ENCODE results near the gene KREMEN2.

KREMEN2 gene

GRCh38 chr16:2966043-2966807, 2.1 kb downstream of the KREMEN2 start:
- in situ Hi-C loops (cut with MboI; ENCODE audit: low sequenced_read_pairs, unreplicated experiment): no loop called here
- no peak for TF ChIP-seq CTCF (IDR thresholded peaks at IDR 0.05; ENCODE audit: borderline replicate concordance, control extremely low read depth, extremely low read depth, insufficient read depth, missing control alignments)
- DNase-seq (ENCODE audit: low spot score): no peak

GRCh38 chr16:2966808-2967191, 2.7 kb downstream of the KREMEN2 start:
- TF ChIP-seq CTCF (IDR thresholded peaks at IDR 0.05; ENCODE audit: borderline replicate concordance, control extremely low read depth, extremely low read depth, insufficient read depth, missing control alignments): no peak
- in situ Hi-C loops (cut with MboI; ENCODE audit: low sequenced_read_pairs, unreplicated experiment): no loop called here
- DNase-seq (ENCODE audit: low spot score): no peak

DNA sequence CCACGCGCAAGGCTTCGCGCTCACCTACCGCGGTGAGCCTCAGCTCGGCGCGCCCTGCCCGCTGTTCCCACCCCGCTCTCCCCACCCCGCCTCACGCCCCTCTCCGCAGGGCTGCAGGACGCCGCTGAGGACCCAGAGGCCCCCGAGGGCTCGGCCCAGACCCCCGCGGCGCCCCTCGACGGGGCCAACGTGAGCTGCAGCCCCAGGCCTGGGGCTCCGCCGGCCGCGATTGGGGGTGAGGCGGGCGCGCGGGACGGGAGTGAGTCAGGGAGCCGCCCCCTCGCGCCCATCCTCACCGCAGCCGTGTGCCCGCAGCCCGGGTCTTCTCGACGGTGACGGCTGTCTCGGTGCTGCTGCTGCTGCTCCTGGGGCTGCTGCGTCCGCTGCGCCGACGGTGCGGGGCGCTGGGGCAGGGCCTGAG, 3.1 kb downstream of the KREMEN2 start:
- TF ChIP-seq CTCF (IDR thresholded peaks at IDR 0.05; ENCODE audit: borderline replicate concordance, control extremely low read depth, extremely low read depth, insufficient read depth, missing control alignments): no peak
- DNase-seq (ENCODE audit: low spot score): no peak
- in situ Hi-C loops (cut with MboI; ENCODE audit: low sequenced_read_pairs, unreplicated experiment): no loop called here

DNA sequence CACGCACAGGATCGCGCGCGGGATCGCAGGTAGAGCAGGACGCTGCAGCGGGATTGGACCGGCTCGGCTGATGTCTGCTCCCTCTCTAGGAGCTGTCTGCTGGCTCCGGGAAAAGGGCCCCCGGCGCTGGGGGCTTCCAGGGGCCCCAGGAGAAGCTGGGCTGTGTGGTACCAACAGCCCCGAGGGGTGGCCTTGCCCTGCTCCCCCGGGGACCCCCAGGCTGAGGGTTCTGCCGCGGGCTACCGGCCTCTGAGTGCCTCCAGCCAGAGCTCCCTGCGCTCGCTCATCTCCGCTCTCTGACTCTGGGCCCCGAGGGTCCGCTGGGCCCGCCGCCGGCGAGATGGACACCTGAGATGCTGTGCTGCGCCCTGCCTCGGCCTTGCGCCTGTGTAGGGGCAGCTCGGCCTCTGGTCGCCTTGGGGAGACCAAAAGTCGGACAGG, 3.7 kb downstream of the KREMEN2 start:
- in situ Hi-C loops (cut with MboI; ENCODE audit: low sequenced_read_pairs, unreplicated experiment): no loop called here
- no peak for DNase-seq (ENCODE audit: low spot score)
- no peak for TF ChIP-seq CTCF (IDR thresholded peaks at IDR 0.05; ENCODE audit: borderline replicate concordance, control extremely low read depth, extremely low read depth, insufficient read depth, missing control alignments)

- DNase-seq (ENCODE audit: low spot score): no peak
- TF ChIP-seq CTCF (IDR thresholded peaks at IDR 0.05; ENCODE audit: borderline replicate concordance, control extremely low read depth, extremely low read depth, insufficient read depth, missing control alignments): no peak
- in situ Hi-C loops (cut with MboI; ENCODE audit: low sequenced_read_pairs, unreplicated experiment): no loop called here
Measured at GRCh38 chr16:2968368-2968737, 4.3 kb downstream of the KREMEN2 start.

GRCh38 chr16:2968738-2969544, 4.9 kb downstream of the KREMEN2 start, which contains the start of gene PAQR4:
Gene PAQR4 (plus strand): TSS chr16:2969348. CDS start chr16:2969675, 327 bp downstream.
- peak; percentile 98 for DNase-seq (ENCODE audit: low spot score)
- no peak for TF ChIP-seq CTCF (IDR thresholded peaks at IDR 0.05; ENCODE audit: borderline replicate concordance, control extremely low read depth, extremely low read depth, insufficient read depth, missing control alignments)
- in situ Hi-C loops (cut with MboI; ENCODE audit: low sequenced_read_pairs, unreplicated experiment): no loop called here
